Endothelial cell of umbilical vein (primary cell): Measurements from ENCODE around the gene ADAM17. TPM values are rescaled to one million over a fixed set of nuclear protein-coding genes. Genes with fewer than 3 reads are reported as not detected.

ENCODE experiments used
- BruUV-seq: library from RNA; stranded (reverse); fragments of 400-500 nt; replicated peaks from 2 replicates; lab custom pipeline; 2021; lab: Mats Ljungman, UMichigan
- CTCF ChIA-PET: fragments of 300-600, 350-600 bp; sonication (Branson Sonifier 250); formaldehyde crosslinking; loops from one replicate; lab custom pipeline; 2021; ENCODE audit warnings: antibody characterized with exemption, inconsistent platforms; lab: Charles Lee
- POLR2A ChIA-PET: fragments of 300-600, 350-600 bp; sonication (Branson Sonifier 250); formaldehyde crosslinking; loops from one replicate; lab custom pipeline; 2021; ENCODE audit warnings: antibody characterized with exemption, inconsistent platforms; lab: Charles Lee
- DNase-seq: peaks from one replicate; pipeline ENCODE4 v3.0.0-alpha.2; 2011; ENCODE audit warnings: low read depth, low spot score
- FAIRE-seq: peaks from 2 replicates; lab custom pipeline; 2011; peaks lifted over from hg19 to GRCh38; lab: Jason Lieb, UNC
- H2AFZ ChIP-seq: 2 replicates; pipeline ENCODE4 v1.6.0; 2012; ENCODE audit warnings: low read depth, low read length, control low read depth, inconsistent platforms
- H3K27ac ChIP-seq: 2 replicates; pipeline ENCODE4 v1.5.1; 2011; ENCODE audit warnings: low read depth, mild to moderate bottlenecking, control low read depth, low read length, moderate library complexity; ENCODE audit not compliant: insufficient read depth
- H3K27me3 ChIP-seq, 2 experiments: 2 replicates each; pipeline versions ENCODE4 v1.6.0 to v1.6.1; 2011; ENCODE audit warnings: low read length in 2 of 2, mixed read lengths in 1 of 2; ENCODE audit not compliant: control insufficient read depth in 2 of 2, insufficient read depth in 2 of 2
- H3K36me3 ChIP-seq, 2 experiments: 2 replicates in 1 of 2; 3 replicates in 1 of 2; pipeline ENCODE4 v1.5.1; 2011; ENCODE audit warnings: low read length in 2 of 2, mild to moderate bottlenecking in 1 of 2, moderate library complexity in 1 of 2; ENCODE audit not compliant: control insufficient read depth in 2 of 2, insufficient read depth in 2 of 2; ENCODE audit errors: extremely low read depth in 1 of 2
- H3K4me1 ChIP-seq: 3 replicates; pipeline ENCODE4 v1.5.1; 2011; ENCODE audit warnings: mild to moderate bottlenecking, low read length; ENCODE audit not compliant: control insufficient read depth, insufficient read depth; ENCODE audit errors: extremely low read depth
- H3K4me2 ChIP-seq: 2 replicates; pipeline ENCODE4 v1.6.1; 2011; ENCODE audit warnings: low read length, control low read depth, mixed read lengths; ENCODE audit not compliant: insufficient read depth
- H3K4me3 ChIP-seq, 3 experiments: fragments of 200-600 bp in 1 of 3; sonication (generic), shearing (Covaris generic) in 1 of 3; replicated peaks in 1 of 3; 2 replicates each; pipeline ENCODE4 v1.5.1; 2011 to 2016; ENCODE audit warnings: control low read depth in 3 of 3, low read length in 3 of 3, mild to moderate bottlenecking in 2 of 3, inconsistent platforms in 1 of 3, low read depth in 1 of 3, moderate library complexity in 1 of 3; ENCODE audit not compliant: insufficient read depth in 1 of 3
- H3K79me2 ChIP-seq: 2 replicates; pipeline ENCODE4 v1.6.0; 2012; ENCODE audit warnings: low read length, inconsistent platforms; ENCODE audit not compliant: control insufficient read depth, insufficient read depth
- H3K9ac ChIP-seq: replicated peaks from 2 replicates; pipeline ENCODE3; 2011; ENCODE audit warnings: low read length, control low read depth; ENCODE audit not compliant: insufficient read depth; ENCODE audit errors: extremely low read depth
- H3K9me1 ChIP-seq: replicated peaks from 3 replicates; pipeline ENCODE4 v1.6.0; 2011; ENCODE audit warnings: mild to moderate bottlenecking, low read length; ENCODE audit not compliant: control insufficient read depth, insufficient read depth; ENCODE audit errors: extremely low read depth
- H3K9me3 ChIP-seq: replicated peaks from 2 replicates; pipeline ENCODE4 v1.5.1; 2012; ENCODE audit warnings: low read length, inconsistent platforms; ENCODE audit not compliant: control insufficient read depth, insufficient read depth
- H4K20me1 ChIP-seq: replicated peaks from 2 replicates; pipeline ENCODE3; 2011; ENCODE audit warnings: mild to moderate bottlenecking, low read length; ENCODE audit not compliant: control insufficient read depth, insufficient read depth; ENCODE audit errors: extremely low read depth
- CTCF ChIP-seq, 2 donors: IDR thresholded peaks; 1 replicate in 1 of 2; 2 replicates in 1 of 2; pipeline ENCODE4 v1.5.1; 2011; ENCODE audit warnings: low read length in 2 of 2, mild to moderate bottlenecking in 2 of 2, moderate library complexity in 2 of 2, control low read depth in 1 of 2, inconsistent platforms in 1 of 2, low read depth in 1 of 2; ENCODE audit not compliant: insufficient read depth in 1 of 2; ENCODE audit errors: extremely low read depth in 1 of 2
- EZH2 ChIP-seq: IDR thresholded peaks from 2 replicates; pipeline ENCODE4 v1.6.1; 2012; ENCODE audit warnings: borderline replicate concordance, low read depth, mild to moderate bottlenecking, moderate library complexity, low read length, inconsistent platforms; ENCODE audit not compliant: severe bottlenecking
- FOS ChIP-seq: IDR thresholded peaks from 2 replicates; pipeline ENCODE4 v1.6.1; 2011; ENCODE audit warnings: mild to moderate bottlenecking, low read length, moderate library complexity, borderline replicate concordance; ENCODE audit not compliant: insufficient read depth
- GATA2 ChIP-seq: IDR thresholded peaks from 2 replicates; pipeline ENCODE4 v1.7.0; 2011; ENCODE audit warnings: low read depth, mild to moderate bottlenecking, moderate library complexity, mixed read lengths, low read length; ENCODE audit not compliant: insufficient read length, insufficient read depth
- JUN ChIP-seq: IDR thresholded peaks from 2 replicates; pipeline ENCODE4 v1.6.1; 2011; ENCODE audit warnings: borderline replicate concordance, low read depth; ENCODE audit not compliant: insufficient read length, insufficient read depth
- MAX ChIP-seq: IDR thresholded peaks from 2 replicates; pipeline ENCODE4 v1.6.1; 2011; ENCODE audit not compliant: insufficient read depth, insufficient read length
- MYC ChIP-seq: IDR thresholded peaks from one replicate; pipeline ENCODE4 v1.6.1; 2011; ENCODE audit warnings: mild to moderate bottlenecking, low read depth, low read length
- POLR2A ChIP-seq: IDR thresholded peaks from 2 replicates; pipeline ENCODE4 v1.6.1; 2012; ENCODE audit warnings: low read depth, mild to moderate bottlenecking, control low read depth, low read length
- POLR2AphosphoS5 ChIP-seq: IDR thresholded peaks from 2 replicates; pipeline ENCODE4 v1.6.1; 2012; ENCODE audit warnings: low read depth, mild to moderate bottlenecking, control low read depth, low read length, moderate library complexity; ENCODE audit not compliant: insufficient read depth
- dilution Hi-C: fragments of 300-500 bp; cut with MboI; formaldehyde crosslinking; loops from one replicate; pipeline ENCODE4 v1.15.0; 2019; ENCODE audit warnings: low sequenced_read_pairs; ENCODE audit not compliant: extremely low pct_ligation_motif_present
- intact Hi-C: fragments of 100-400 bp; cut with micrococcal nuclease; formaldehyde crosslinking; loops from one replicate; pipeline ENCODE4 v1.10.0; 2022
- polyA plus RNA-seq, 4 experiments: library from polyadenylated mRNA; depleted of rRNA in 3 of 4; stranded (reverse) in 3 of 4; unstranded in 1 of 4; fragments of >200 nt; gene quantifications; 2 replicates each; pipeline versions ENCODE4 v1.2.1 to v1.2.3, GENCODE V29; 2011 to 2012; ENCODE audit warnings: missing spikeins in 1 of 4
- total RNA-seq: library from RNA; stranded (reverse); gene quantifications from 2 replicates; pipeline ENCODE4 v1.2.3, GENCODE V29; 2021

ADAM17 gene
- total and polyA plus RNA-seq, 2 donors (not counting 3 experiments of a cell fraction or from before 2014, with no cell fraction given), result 10.6 to 57.1 TPM

- no peak for TF ChIP-seq MAX
- TF ChIP-seq GATA2, result no peak
- no peak for TF ChIP-seq FOS
- TF ChIP-seq JUN, result no peak
- TF ChIP-seq POLR2A, result no peak
- no peak for TF ChIP-seq POLR2AphosphoS5
- no peak for TF ChIP-seq EZH2
- no peak for TF ChIP-seq CTCF (IDR thresholded peaks at IDR 0.05; ENCODE audit: extremely low read depth in 1 of 2, insufficient read depth in 1 of 2, low read depth in 1 of 2, low read length in 2 of 2)
- TF ChIP-seq MYC, result no peak
- peaks cover 9% of the 10 kb centered on the region for H3K4me1 ChIP-seq
- no peaks in the 10 kb centered on the region for H3K79me2 ChIP-seq
- H3K4me3 ChIP-seq, result no peak overlapping the region
- POLR2A ChIA-PET, result no interaction called here
- no peaks in the 10 kb centered on the region for H3K9me1 ChIP-seq
- CTCF ChIA-PET, result no interaction called here
- H2AFZ ChIP-seq, result no peak overlapping the region
- peaks cover 0 to 5% of the 10 kb centered on the region in 2 experiments for H3K36me3 ChIP-seq
- H3K9ac ChIP-seq, result no peak overlapping the region
- no peak overlapping the region for H3K4me2 ChIP-seq
- BruUV-seq, result no TSS peak
- no peak for DNase-seq
- H3K27ac ChIP-seq, result no peak overlapping the region
- H3K27me3 ChIP-seq, result no peaks in the 10 kb centered on the region
- no peak for FAIRE-seq
- no peaks in the 10 kb centered on the region for H4K20me1 ChIP-seq
- no peaks in the 10 kb centered on the region for H3K9me3 ChIP-seq
- dilution Hi-C loops (no loop called here), intact Hi-C loops (no loop called here)
Observed at GRCh38 chr2:9578467-9579235, 23.0 kb upstream of the ADAM17 start.
